ENCODE results near the gene BICDL1.

BICDL1 gene

DNA sequence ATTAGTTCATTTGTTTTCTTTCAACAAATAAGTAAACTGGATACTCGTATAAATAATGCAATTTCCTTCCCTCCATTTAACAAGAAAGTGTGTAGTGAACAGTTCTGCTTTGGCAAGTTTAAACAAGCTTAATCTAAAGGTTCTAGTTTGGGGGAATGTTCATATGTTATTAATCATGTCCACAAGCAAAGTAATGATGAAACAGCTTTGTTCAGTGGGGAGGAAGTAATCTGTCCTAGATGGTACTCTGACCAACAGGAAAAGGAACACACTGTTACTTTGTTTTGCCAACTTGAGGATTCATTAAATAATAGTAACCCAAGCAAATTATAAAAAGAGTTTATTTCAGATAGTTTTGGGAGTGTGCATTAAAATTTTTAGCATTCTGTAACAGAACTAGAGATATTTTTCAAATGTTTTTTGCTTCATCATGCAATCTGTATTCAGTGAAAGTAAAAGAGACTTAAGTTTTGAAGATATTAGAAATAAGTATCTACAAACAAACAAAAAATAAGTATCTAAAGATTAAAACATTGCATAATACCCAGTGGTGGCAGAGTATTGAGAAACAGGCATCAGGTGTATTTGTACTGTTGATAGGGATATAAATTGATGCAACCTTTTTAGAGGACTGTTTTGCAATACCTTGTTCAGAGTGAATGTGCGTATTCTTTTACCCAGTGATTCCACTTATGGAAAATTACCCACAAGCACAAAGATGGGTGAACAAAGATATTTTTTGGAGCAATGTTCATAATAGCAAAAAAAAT is 66.4 kb downstream of the BICDL1 start:
- peak; percentile 17 for FAIRE-seq

- FAIRE-seq, result no peak
These were observed 67.7 kb downstream of the BICDL1 start for GRCh38 chr12:120056739-120057138.

DNA sequence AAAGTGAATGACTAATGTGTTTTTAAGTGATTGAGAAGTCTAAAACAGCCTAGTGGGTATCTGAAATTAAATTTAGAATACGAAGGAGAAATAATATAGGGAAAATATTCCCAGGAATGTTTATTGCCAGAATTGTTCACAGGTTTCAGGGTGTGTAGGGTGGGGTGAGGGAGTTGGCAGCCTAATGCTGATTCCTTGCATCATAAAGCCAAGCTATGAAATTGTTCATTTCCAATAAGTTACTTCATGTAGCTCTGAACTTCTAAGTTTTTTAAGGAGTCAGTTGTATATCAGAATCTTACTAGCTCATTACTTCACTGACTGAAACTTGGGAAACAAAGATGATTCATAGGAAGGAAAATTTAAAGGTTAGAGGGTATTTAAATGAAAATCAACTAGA is 71.2 kb downstream of the BICDL1 start:
- peak; percentile 91 for FAIRE-seq

- FAIRE-seq, result no peak
These were observed 71.7 kb downstream of the BICDL1 start for GRCh38 chr12:120060717-120061116.

GRCh38 chr12:120061575-120062214 is 72.7 kb downstream of the BICDL1 start:
- no peak for FAIRE-seq

DNA sequence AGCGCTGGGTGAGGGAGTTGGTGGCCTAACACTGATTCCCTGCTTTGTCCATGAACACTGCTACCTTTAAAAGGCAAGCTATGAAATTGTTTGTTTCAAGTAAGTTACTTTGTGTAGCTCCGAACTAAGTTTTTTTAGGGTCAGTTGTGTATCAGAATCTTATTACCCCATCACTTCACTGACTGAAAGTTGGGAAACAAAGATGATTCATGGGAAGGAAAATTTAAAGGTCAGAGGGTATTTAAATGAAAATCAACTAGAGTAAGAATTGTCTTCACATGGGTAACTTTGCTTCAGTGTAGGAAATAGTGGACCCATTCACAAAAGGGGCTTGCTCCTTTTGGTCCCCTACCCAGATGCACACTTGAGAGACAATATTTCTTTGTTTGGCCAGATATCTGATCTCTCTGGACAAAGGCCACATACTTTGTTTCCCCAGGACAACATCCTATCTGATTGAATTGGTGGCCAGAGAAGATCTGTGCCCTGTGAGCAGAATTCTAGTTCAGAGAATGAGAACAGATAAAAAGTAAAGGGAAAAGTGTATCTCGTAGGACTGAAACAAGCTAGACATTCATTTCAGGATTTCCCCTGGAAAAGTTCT is 74.0 kb downstream of the BICDL1 start:
- FAIRE-seq, result no peak

DNA sequence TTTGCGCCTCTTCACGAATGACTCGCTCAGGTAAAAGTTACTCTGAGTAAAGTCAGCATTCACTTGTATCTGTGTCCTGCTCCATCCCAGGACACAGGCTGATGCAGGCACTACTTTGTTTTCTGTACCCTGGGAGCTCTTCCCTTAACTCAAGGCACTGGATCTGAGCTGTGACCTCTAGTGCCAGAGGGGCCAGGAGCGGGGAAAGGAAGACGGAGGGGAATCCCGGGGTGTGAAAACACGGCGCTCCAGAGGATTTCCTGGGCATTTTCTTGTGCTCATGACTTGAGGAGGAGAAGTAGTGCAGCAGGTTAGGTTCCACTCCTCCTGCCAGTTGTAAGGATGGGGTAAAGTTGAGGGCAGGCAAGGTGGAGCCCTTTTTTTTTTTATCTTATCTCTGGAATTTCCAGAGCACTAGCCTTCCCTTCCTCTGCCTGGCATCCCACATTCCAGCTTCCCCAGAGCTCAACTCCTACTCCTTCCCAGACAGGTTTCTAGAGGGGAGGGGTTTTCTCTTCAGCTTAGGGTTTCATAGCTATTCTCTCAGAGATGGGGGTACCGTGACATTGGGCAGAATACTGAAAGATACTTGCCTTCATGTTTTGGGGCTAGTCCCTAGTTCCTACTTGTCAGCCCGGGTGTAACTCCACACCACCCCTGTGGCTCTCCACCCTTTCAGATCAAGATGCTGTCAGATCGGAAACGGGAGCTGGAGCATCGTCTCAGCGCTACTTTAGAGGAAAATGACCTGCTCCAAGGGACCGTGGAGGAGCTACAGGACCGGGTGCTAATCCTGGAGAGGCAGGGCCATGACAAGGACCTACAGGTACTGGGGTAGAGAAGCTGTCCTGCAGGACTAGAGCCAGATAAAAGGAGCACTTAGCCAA is 75.3 kb downstream of the BICDL1 start:
- no peak for FAIRE-seq

- no peak for FAIRE-seq
These were observed 76.4 kb downstream of the BICDL1 start for GRCh38 chr12:120065472-120065871.

DNA sequence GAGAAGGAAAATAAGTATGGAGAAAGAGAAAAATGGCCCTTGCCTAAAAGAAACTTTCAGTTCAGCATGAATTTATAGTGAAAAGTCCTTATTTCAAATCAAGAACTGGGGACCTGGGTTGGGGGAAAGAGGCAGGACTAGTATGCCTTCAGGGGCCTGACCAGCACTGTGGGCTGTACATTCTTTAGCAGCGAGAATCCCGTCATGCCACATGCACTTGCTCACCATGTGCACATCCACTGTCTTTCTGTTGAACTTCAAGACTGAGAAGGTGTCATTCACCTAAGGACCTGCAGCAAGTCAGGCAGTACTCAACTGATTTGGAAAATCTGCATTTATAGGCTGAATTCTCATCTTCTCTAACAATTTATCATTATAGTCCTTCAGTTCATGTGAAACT is 77.3 kb downstream of the BICDL1 start:
- no peak for FAIRE-seq

- FAIRE-seq, result no peak
These were observed 78.2 kb downstream of the BICDL1 start for GRCh38 chr12:120067084-120067869.

GRCh38 chr12:120067901-120068300 is 78.9 kb downstream of the BICDL1 start:
- FAIRE-seq, result no peak

GRCh38 chr12:120069278-120069677 is 80.2 kb downstream of the BICDL1 start:
- no peak for FAIRE-seq

DNA sequence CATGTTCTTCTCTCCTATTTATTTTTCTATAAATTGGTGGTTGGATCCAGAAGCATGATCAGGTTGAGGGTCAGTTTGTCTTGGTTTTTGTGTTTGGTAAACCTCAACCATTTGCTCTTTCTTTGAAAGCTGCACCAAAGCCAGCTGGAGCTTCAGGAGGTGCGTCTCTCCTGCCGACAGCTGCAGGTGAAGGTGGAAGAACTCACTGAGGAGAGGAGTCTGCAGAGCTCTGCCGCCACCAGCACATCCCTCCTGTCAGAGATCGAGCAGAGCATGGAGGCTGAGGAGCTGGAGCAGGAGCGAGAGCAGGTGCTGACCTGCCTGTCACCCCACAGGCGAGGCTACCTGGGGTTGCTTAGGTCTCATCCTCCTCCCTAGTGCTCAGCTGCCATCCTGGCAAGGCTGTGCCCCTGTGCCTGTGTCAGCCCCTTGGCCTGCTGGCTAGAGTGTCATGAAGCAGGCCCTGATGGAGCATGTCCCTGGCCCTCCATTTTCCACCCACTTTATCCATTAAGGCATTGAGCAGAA is 82.5 kb downstream of the BICDL1 start:
- FAIRE-seq, result no peak

DNA sequence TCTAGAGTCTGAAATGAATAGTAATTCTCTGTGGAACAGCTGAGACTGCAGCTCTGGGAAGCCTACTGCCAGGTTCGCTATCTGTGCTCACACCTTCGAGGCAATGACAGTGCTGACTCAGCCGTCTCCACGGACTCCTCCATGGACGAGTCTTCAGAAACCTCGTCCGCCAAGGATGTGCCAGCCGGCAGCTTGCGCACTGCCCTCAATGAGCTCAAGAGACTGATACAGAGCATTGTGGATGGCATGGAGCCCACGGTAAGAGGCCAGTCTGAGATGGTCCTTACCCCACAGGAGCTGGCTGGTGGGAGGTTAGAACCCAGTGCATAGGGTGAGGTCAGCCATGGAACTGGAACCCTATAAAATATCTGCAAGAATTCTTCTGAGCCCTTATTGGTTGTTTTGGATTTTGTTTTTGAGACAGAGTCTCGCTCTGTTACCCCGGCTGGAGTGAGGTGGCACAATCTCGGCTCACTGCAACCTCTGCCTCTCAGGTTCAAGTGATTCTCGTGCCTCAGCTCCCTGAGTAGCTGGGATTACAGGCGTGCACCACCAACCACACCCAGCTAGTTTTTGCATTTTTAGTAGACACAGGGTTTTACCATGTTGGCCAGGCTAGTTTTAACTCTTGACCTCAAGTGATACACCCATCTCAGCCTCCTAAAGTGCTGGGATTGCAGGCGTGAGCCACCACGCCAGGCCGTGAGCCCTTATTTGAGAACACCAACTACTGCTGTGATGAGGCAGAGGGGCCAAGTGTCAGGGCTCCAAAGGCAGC is 83.6 kb downstream of the BICDL1 start:
- no peak for FAIRE-seq

DNA sequence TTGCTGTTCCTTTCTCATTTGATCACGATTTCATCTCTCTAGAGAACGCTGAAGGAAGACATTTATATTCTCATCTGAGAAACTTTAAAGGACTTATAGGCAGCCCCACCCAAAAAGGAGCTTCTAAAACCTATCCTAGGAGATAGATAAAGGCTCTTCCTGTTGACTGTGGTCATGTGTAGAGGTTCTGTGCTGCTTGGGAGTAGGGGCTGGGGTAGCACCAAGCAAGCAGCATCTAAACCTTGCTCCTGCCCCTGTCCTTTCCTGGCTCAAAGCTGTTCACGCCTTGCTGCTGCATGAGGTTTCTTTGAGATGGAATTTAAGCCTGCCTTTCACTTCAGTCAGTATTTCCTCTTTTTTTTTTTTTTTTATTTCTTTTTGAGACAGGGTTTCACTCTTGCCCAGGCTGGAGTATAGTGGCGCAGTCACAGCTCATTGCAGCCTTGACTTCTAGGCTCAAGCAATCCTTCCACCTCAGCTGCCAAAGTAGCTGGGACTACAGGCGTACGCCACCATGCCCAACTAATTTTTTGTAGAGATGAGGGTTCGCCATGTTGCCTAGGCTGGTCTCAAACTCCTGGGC is 86.1 kb downstream of the BICDL1 start:
- FAIRE-seq, result no peak

- FAIRE-seq, result no peak
These were observed 87.6 kb downstream of the BICDL1 start for GRCh38 chr12:120076651-120077050.

DNA sequence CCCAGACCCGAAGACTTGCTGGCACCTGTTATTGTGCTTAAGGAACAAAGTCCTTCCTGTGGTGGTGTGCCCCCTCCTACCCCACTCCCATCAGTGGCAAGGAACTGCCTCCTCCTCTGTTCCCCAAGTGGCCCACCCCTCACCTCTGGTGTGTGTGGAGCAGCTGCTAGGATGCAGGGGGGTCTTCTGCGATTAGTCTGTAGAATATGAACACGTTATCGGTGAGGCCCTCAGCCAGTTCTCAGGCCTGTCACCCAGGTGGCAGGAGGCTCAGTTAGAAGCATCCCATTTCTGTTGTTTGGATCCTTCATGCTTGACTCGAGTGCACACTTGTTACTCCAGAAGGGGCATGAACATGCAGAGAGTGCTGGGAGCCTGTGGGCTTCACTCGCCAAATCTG is 88.2 kb downstream of the BICDL1 start:
- FAIRE-seq, result no peak

DNA sequence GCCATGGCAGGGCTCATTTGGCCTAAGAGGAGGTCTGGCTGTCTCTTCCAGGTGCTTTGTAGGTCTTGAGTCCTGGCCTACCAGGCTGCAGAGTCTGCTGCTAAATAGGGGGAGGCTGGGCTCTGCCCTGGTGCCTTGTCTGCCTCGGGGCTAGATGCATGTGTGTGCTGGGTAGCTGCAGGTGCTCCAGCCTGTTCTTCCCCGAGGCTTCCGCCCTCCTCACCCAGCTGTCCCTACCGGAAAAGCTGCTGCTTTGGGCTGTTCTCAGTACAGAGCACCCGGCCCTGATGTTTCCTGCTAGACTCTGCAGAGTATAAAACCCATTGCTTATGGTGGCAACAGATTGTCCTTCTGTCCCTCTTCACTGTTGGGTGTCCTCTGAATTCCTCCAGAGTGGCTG is 89.8 kb downstream of the BICDL1 start:
- FAIRE-seq, result no peak

GRCh38 chr12:120079411-120080400 is 90.7 kb downstream of the BICDL1 start:
- no peak for FAIRE-seq

DNA sequence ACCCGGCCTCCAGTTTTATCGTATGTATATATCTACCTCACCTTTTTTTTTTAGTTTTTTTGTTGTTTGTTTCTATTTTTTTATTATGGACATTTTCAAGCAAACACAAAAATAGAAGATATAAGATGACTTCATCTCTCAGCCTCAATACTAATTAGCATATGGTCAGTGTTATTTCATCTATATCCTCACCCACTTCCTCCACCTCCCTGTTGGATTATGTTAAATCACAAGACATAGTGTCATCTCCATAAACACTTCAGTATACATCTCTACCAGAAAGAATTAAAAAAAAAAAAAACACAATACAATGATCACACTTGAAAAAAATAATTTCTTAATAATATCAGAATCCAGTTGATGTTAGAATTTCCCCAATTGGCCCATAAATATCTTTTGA is 92.6 kb downstream of the BICDL1 start:
- FAIRE-seq, result no peak
